ENCODE results near the gene NCOR1. TPM values are rescaled to one million over a fixed set of nuclear protein-coding genes. Genes with fewer than 3 reads are reported as not detected.
A peak's percentile ranks its signal among the peaks of the same experiment; 100 is the strongest.
"Not testable (repeated sequence)": the region's sequence is repeated elsewhere in the genome, so short reads cannot be mapped to it uniquely, and the experiment has no call there.

NCOR1 gene
- polyA plus RNA-seq, 1 donor, result 122 TPM

DNA sequence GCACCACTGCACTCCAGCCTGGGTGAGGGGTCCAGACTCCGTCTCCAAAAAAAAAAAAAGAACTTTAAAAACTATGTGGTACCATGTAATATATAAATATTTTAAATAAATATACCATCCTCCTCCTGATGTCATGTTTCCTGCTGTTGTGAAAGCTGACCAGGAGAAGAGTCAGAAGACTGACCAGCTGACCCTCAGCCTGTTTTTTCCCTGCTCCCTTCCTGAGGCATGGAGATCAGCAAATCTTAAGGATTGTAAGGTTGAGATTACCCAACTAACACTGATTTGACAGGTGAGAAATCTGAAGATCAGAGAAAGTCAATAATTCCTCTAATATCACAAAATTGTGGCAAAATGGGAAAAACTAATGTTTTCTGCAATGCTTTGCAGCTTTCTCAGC, 18.1 kb downstream of the NCOR1 start:
- WGBS (ENCODE audit: insufficient coverage, low lambda C conversion rate), result no CpG with 5 or more reads among the region's 1 CpG
- peaks cover 3% of the 10 kb centered on the region for H3K4me1 ChIP-seq (ENCODE audit: control insufficient read depth, insufficient read depth, low read length)
- peaks cover 24% of the 10 kb centered on the region for H3K36me3 ChIP-seq (ENCODE audit: control insufficient read depth, insufficient read depth, low read length)
- H3K27ac ChIP-seq (ENCODE audit: low read length), result no peak overlapping the region
- H3K9me3 ChIP-seq (ENCODE audit: control insufficient read depth, low read depth, low read length), result no peaks in the 10 kb centered on the region
- no peak overlapping the region for H3K4me3 ChIP-seq (ENCODE audit: low read length)
- no peaks in the 10 kb centered on the region for H3K27me3 ChIP-seq (ENCODE audit: control insufficient read depth, insufficient read depth, low read length)
- DNase-seq, result no peak

DNA sequence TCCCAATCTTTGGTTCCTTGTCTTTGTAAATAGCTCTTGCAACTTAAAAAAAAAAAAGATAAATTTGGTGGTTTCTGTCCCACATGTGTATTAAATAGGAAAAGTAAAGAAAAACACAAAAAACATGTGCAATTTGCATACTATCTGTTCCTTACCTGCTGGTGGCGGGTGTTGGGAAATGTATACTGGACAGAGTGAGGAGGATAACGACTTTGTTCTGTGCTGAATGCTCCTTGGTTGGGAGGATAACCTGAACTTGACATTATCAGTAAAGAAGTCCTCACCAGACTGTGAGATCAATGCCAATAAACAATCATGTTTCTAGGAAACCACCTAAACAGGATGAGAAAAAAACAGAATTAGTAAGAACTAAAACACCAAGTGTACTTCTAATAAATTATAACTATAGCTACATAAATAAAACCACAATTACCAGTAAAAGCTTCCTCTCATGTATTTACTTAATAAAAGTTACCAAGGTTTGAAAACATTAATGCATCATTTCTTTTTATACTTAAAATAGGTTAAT, 21.0 kb downstream of the NCOR1 start:
- not testable (repeated sequence) for H3K27me3 ChIP-seq (ENCODE audit: control insufficient read depth, insufficient read depth, low read length); H3K4me1 ChIP-seq (ENCODE audit: control insufficient read depth, insufficient read depth, low read length); H3K27ac ChIP-seq (ENCODE audit: low read length); DNase-seq; H3K9me3 ChIP-seq (ENCODE audit: control insufficient read depth, low read depth, low read length); H3K4me3 ChIP-seq (ENCODE audit: low read length)
- 100% methylated on average over 1 of the region's 2 CpGs for WGBS (ENCODE audit: insufficient coverage, low lambda C conversion rate)
- H3K36me3 ChIP-seq (ENCODE audit: control insufficient read depth, insufficient read depth, low read length), result peaks cover 44% of the 10 kb centered on the region

DNA sequence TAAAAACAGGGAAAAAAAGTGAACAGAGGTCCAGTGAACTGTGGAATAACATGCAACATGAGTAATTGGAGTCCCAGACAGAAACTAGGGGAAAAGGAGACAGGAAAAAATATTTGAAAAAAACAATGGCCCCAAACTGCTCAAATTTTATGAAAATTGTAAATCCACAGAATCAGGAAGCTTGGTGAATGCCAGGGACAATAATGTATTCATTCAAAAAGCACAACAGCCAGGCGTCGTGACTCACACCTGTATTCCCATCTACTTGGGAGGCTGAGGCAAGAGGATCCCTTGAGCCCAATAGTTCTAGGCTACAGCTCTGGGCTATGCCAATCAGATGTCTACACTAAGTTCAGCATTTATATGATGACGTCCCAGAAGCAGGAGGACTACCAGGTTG, 23.7 kb downstream of the NCOR1 start:
- no peak for DNase-seq
- WGBS (ENCODE audit: insufficient coverage, low lambda C conversion rate), result no CpG with 5 or more reads among the region's 3 CpGs
- Histone ChIP-seq H3K4me3 (ENCODE audit: low read length) (no peak overlapping the region), H3K4me1 (ENCODE audit: control insufficient read depth, insufficient read depth, low read length) (no peaks in the 10 kb centered on the region), H3K36me3 (ENCODE audit: control insufficient read depth, insufficient read depth, low read length) (peaks cover 49% of the 10 kb centered on the region), H3K9me3 (ENCODE audit: control insufficient read depth, low read depth, low read length) (no peaks in the 10 kb centered on the region), H3K27me3 (ENCODE audit: control insufficient read depth, insufficient read depth, low read length) (no peaks in the 10 kb centered on the region), H3K27ac (ENCODE audit: low read length) (no peak overlapping the region)

DNA sequence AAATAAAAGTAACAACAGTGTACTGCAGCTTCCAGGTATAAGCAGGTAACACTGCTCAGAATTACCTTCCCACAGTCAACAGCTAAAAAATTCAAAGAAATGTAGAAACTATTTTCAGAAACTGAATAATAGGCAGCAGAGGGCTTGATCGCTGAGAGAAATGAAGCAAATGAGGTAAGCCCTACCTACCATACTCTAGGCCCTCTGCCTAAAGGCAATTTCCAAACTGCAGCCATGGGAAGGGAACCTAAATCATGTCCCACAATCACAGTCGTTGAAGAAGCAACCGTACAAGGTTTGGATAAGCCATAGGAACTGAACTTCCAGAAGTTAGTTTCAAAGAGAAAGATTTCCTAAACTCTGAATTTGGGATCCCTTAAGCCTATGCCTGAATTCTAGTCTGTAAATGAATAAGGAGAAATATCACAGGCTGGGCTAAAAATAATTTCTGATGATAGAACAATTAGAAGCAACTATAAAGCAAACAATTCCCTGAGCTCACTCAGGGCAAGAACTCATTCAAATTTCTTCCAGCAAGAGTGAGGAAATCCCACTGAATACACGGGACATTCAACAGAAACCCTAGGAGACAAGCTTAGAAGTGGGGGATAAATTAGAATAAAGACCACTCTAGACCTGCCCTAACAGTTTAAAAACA, 24.5 kb downstream of the NCOR1 start:
- Histone ChIP-seq H3K27me3 (ENCODE audit: control insufficient read depth, insufficient read depth, low read length) (no peaks in the 10 kb centered on the region), H3K4me1 (ENCODE audit: control insufficient read depth, insufficient read depth, low read length) (no peaks in the 10 kb centered on the region), H3K27ac (ENCODE audit: low read length) (no peak overlapping the region), H3K36me3 (ENCODE audit: control insufficient read depth, insufficient read depth, low read length) (peaks cover 53% of the 10 kb centered on the region), H3K4me3 (ENCODE audit: low read length) (no peak overlapping the region), H3K9me3 (ENCODE audit: control insufficient read depth, low read depth, low read length) (no peaks in the 10 kb centered on the region)
- no CpG with 5 or more reads among the region's 4 CpGs for WGBS (ENCODE audit: insufficient coverage, low lambda C conversion rate)
- DNase-seq, result no peak

DNA sequence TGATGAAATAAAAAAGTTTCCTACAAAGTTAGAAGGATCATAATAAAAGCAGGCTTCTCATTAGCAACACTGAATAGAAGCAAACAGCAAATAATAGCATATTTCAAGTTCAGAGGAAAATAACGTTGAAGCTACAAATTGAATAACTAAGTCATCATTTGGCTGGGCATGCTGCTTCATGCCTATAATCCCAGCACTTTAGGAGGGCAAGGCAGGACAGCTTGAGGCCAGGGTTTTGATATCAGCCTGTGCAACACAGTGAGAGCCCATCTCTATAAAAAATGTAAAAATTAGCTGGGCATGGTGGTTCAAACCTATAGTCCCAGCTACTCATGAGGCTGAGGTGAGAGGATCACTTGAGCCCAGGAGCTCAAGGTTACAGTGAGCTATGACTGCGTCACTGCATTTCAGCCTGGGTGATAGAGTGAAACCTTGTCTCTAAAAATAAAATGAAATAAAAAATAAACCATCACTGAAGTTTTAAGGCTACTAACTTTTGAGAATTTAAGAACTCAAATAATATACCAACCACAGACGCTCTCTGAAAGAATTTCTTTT, 25.5 kb downstream of the NCOR1 start:
- H3K27me3 ChIP-seq (ENCODE audit: control insufficient read depth, insufficient read depth, low read length), result no peaks in the 10 kb centered on the region
- H3K9me3 ChIP-seq (ENCODE audit: control insufficient read depth, low read depth, low read length), result no peaks in the 10 kb centered on the region
- H3K4me3 ChIP-seq (ENCODE audit: low read length), result no peak overlapping the region
- DNase-seq, result no peak
- 100% methylated on average over 1 of the region's 3 CpGs for WGBS (ENCODE audit: insufficient coverage, low lambda C conversion rate)
- H3K27ac ChIP-seq (ENCODE audit: low read length), result no peak overlapping the region
- H3K4me1 ChIP-seq (ENCODE audit: control insufficient read depth, insufficient read depth, low read length), result no peaks in the 10 kb centered on the region
- peaks cover 59% of the 10 kb centered on the region for H3K36me3 ChIP-seq (ENCODE audit: control insufficient read depth, insufficient read depth, low read length)

DNA sequence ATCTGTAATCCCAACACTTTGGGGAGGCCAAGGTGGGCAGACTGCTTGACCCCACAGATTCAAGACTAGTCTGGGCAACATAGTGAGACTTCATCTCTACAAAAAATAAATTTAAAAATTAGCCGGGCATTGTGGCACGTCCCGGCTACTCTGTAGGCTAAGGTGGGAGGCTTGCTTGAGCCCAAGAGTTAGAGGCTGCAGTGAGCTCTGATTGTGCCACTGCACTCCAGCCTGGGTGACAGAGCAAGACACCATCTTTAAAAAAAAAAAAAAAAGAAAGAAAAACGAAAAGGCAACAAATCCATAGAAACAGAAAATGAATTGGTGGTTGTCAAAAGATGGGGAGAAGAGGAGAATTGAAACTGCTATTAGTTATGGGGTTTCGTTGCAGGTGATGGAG, 27.7 kb downstream of the NCOR1 start:
- H3K4me3 ChIP-seq (ENCODE audit: low read length), result no peak overlapping the region
- H3K9me3 ChIP-seq (ENCODE audit: control insufficient read depth, low read depth, low read length), result no peaks in the 10 kb centered on the region
- no peaks in the 10 kb centered on the region for H3K27me3 ChIP-seq (ENCODE audit: control insufficient read depth, insufficient read depth, low read length)
- WGBS (ENCODE audit: insufficient coverage, low lambda C conversion rate), result 100% methylated on average over 3 of the region's 5 CpGs
- no peaks in the 10 kb centered on the region for H3K4me1 ChIP-seq (ENCODE audit: control insufficient read depth, insufficient read depth, low read length)
- no peak for DNase-seq
- H3K36me3 ChIP-seq (ENCODE audit: control insufficient read depth, insufficient read depth, low read length), result peaks cover 54% of the 10 kb centered on the region
- H3K27ac ChIP-seq (ENCODE audit: low read length), result no peak overlapping the region

DNA sequence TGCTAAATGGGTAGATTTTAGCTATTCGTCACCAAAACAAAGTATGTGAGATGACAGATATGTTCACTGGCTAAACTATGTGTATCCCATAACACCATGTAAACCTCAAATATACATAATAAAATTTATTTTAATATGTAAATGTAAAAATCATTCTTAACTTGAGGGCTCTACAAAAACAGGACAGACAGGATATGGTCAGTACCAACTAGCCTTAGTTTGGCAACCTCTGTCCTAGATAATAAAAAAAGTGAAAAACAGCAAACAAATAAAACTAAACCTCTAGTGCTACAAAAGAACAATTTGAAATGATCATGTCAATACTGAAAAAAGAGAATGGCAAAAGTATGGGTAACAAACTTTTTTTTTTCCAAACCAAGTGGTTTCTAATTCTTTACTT, 33.8 kb downstream of the NCOR1 start:
- Histone ChIP-seq H3K4me1 (ENCODE audit: control insufficient read depth, insufficient read depth, low read length) (no peaks in the 10 kb centered on the region), H3K27me3 (ENCODE audit: control insufficient read depth, insufficient read depth, low read length) (no peaks in the 10 kb centered on the region), H3K36me3 (ENCODE audit: control insufficient read depth, insufficient read depth, low read length) (peaks cover 37% of the 10 kb centered on the region), H3K4me3 (ENCODE audit: low read length) (no peak overlapping the region), H3K9me3 (ENCODE audit: control insufficient read depth, low read depth, low read length) (no peaks in the 10 kb centered on the region), H3K27ac (ENCODE audit: low read length) (no peak overlapping the region)
- DNase-seq, result no peak
- no CpG with 5 or more reads among the region's 1 CpG for WGBS (ENCODE audit: insufficient coverage, low lambda C conversion rate)

DNA sequence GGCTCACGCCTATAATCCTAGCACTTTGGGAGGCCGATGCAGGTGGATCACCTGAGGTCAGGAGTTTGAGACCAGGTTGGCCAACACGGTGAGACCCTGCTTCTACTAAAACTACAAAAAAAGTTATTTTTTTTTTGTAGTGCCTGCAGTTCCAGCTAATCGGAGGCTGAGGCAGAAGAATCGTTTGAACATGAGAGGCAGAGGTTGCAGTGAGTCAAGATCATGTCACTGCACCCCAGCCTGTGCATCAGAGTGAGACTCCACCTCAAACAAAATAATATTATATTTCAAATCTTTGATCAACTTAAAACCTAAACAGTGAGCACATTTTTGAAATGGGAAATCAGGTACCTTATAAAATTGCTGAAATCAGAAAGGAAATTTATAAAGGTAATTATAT, 36.5 kb downstream of the NCOR1 start:
- Histone ChIP-seq H3K4me1 (ENCODE audit: control insufficient read depth, insufficient read depth, low read length) (no peaks in the 10 kb centered on the region), H3K4me3 (ENCODE audit: low read length) (no peak overlapping the region), H3K27ac (ENCODE audit: low read length) (no peak overlapping the region), H3K9me3 (ENCODE audit: control insufficient read depth, low read depth, low read length) (no peaks in the 10 kb centered on the region), H3K36me3 (ENCODE audit: control insufficient read depth, insufficient read depth, low read length) (peaks cover 21% of the 10 kb centered on the region), H3K27me3 (ENCODE audit: control insufficient read depth, insufficient read depth, low read length) (no peaks in the 10 kb centered on the region)
- no peak for DNase-seq
- WGBS (ENCODE audit: insufficient coverage, low lambda C conversion rate), result no CpG with 5 or more reads among the region's 5 CpGs

DNA sequence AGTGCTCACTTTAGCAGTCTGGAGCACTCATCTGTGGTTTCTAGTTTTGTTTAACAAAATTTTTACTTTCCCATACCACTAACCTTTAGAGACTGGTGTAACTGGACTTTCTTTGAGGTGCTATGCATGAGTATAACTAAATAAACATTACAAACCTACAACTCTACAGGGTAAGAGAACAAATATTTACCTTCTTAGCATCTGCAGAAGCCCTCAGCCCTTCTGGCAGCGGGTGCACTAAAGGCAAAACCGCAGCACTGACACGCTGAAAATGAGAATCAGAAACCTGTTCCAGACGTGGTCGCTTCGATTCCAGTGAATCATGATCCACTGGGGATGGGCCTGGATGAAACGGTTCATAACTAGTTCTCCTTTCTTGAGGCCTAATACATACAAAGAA, 43.7 kb downstream of the NCOR1 start:
- no peaks in the 10 kb centered on the region for H3K9me3 ChIP-seq (ENCODE audit: control insufficient read depth, low read depth, low read length)
- H3K4me3 ChIP-seq (ENCODE audit: low read length), result no peak overlapping the region
- no peaks in the 10 kb centered on the region for H3K27me3 ChIP-seq (ENCODE audit: control insufficient read depth, insufficient read depth, low read length)
- WGBS (ENCODE audit: insufficient coverage, low lambda C conversion rate), result no CpG with 5 or more reads among the region's 7 CpGs
- no peaks in the 10 kb centered on the region for H3K4me1 ChIP-seq (ENCODE audit: control insufficient read depth, insufficient read depth, low read length)
- H3K27ac ChIP-seq (ENCODE audit: low read length), result no peak overlapping the region
- peak in 1 of 2 donors; percentile 8 for DNase-seq
- H3K36me3 ChIP-seq (ENCODE audit: control insufficient read depth, insufficient read depth, low read length), result peaks cover 23% of the 10 kb centered on the region

DNA sequence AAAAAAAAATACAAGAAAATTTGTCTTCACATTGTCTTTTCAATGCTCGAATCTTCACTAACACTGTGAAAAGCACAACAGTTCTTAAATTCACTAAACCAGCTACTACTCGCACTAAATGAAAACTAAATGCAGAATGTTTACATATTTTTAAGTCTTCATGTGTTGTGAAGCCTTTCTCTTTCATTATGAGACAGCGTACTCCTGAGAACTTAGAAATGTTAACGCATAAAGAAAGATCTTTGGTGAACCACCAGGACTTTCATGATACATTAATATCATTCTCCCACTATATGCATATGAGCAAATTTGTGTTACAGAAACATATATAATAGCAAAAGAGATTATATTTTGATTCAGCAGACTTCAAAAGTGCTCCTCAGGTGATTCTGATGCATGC, 48.6 kb downstream of the NCOR1 start:
- not testable (repeated sequence) for H3K27ac ChIP-seq (ENCODE audit: low read length); H3K4me1 ChIP-seq (ENCODE audit: control insufficient read depth, insufficient read depth, low read length); DNase-seq; H3K9me3 ChIP-seq (ENCODE audit: control insufficient read depth, low read depth, low read length); H3K4me3 ChIP-seq (ENCODE audit: low read length); H3K27me3 ChIP-seq (ENCODE audit: control insufficient read depth, insufficient read depth, low read length)
- H3K36me3 ChIP-seq (ENCODE audit: control insufficient read depth, insufficient read depth, low read length), result peaks cover 16% of the 10 kb centered on the region
- no CpG with 5 or more reads among the region's 4 CpGs for WGBS (ENCODE audit: insufficient coverage, low lambda C conversion rate)

DNA sequence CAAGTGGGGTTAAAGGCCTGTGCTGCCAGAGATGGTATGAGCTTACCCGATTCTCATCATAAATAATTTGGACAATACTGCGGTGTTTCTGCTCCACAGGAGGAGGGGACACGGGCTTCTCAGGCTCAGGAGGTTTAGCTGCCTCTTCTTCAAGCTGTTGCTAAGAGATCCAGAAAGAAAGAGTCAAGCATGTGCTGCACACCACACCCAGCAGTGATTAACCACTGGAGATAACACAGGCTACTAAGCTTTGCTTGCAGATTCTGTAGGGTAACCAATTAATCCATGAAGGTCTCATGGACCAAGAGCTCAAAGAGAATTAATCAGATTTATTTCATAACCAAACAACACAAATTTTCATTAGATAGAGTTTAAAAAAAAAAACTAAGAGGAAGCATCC, 56.6 kb downstream of the NCOR1 start:
- peaks cover 35% of the 10 kb centered on the region for H3K36me3 ChIP-seq (ENCODE audit: control insufficient read depth, insufficient read depth, low read length)
- peaks cover 4% of the 10 kb centered on the region for H3K4me1 ChIP-seq (ENCODE audit: control insufficient read depth, insufficient read depth, low read length)
- WGBS (ENCODE audit: insufficient coverage, low lambda C conversion rate), result no CpG with 5 or more reads among the region's 3 CpGs
- H3K9me3 ChIP-seq (ENCODE audit: control insufficient read depth, low read depth, low read length), result no peaks in the 10 kb centered on the region
- no peak overlapping the region for H3K4me3 ChIP-seq (ENCODE audit: low read length)
- no peaks in the 10 kb centered on the region for H3K27me3 ChIP-seq (ENCODE audit: control insufficient read depth, insufficient read depth, low read length)
- peak; percentile 16 to 46 for DNase-seq
- peak overlapping the region; percentile 28 for H3K27ac ChIP-seq (ENCODE audit: low read length)
